ENCODE results near the gene RPS28.

The RPS28 gene

DNA sequence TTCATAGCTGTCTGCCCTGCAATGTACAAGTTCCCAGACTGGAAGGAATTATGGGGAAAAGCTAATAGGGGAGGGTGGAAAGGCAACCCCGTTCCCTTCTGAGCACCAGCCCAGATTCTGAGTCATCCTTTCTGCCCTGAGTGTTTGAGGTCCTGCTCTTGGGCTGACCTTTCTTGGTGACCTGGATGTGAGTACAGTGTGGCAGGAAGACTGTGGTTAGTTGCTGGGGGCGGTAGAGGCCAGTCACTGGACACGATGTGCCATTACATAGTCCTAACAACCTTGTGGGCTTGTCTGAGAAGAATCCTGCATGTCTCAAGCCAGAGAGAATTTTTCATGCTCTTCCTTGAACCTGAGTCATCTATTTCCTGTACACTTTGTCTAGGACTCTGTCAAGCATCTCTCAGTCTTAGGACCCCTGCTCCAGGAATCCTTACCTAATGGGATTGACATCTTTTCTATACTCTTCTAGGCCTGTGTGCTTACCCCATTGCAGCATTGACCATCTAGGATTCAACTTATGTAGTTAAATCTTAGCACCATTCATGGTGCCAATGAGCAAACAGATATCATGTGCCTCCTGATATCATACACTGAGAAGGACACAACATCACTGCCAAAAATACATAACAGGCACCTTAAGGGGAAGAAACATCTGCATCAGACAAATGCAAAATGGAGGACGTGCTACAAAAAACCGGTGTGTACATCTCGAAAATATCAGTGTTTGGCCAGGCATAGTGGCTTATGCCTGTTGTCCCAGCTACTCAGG is 34.5 kb downstream of the RPS28 start:
- DNase-seq (ENCODE audit: low read depth) = peak; percentile 40
- H3K4me3 ChIP-seq (ENCODE audit: low read length) = no peak overlapping the region
- TF ChIP-seq, protein P1, sequence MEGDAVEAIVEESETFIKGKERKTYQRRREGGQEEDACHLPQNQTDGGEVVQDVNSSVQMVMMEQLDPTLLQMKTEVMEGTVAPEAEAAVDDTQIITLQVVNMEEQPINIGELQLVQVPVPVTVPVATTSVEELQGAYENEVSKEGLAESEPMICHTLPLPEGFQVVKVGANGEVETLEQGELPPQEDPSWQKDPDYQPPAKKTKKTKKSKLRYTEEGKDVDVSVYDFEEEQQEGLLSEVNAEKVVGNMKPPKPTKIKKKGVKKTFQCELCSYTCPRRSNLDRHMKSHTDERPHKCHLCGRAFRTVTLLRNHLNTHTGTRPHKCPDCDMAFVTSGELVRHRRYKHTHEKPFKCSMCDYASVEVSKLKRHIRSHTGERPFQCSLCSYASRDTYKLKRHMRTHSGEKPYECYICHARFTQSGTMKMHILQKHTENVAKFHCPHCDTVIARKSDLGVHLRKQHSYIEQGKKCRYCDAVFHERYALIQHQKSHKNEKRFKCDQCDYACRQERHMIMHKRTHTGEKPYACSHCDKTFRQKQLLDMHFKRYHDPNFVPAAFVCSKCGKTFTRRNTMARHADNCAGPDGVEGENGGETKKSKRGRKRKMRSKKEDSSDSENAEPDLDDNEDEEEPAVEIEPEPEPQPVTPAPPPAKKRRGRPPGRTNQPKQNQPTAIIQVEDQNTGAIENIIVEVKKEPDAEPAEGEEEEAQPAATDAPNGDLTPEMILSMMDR (conservative IDR thresholded peaks at IDR 0.05; ENCODE audit: low read depth, low read length) = no peak

DNA sequence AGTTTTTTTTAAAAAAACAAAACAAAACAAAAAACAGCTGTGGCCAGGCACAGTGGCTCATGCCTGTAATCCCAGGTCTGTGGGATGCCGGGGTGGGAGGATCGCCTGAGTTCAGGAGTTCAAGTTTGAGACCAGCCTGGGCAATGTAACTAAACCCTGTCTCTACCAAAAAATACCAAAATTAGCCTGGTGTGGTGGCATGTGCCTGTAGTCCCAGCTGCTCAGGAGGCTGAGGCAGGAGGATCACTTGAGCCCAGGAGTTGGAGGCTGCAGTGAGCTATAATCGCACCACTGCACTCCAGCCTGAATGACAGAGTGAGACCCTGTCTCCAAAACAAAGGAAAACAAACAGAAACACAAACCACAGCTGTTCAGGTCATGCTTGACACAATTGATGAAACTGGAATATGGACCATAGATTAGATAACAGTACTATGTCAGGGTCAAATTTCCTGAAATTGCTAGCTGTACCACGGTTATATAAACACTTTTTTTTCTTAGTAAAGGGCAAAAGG is 35.8 kb downstream of the RPS28 start:
- no peak for DNase-seq (ENCODE audit: low read depth)
- TF ChIP-seq, protein P1 (conservative IDR thresholded peaks at IDR 0.05; ENCODE audit: low read depth, low read length) = no peak
- no peak overlapping the region for H3K4me3 ChIP-seq (ENCODE audit: low read length)

DNA sequence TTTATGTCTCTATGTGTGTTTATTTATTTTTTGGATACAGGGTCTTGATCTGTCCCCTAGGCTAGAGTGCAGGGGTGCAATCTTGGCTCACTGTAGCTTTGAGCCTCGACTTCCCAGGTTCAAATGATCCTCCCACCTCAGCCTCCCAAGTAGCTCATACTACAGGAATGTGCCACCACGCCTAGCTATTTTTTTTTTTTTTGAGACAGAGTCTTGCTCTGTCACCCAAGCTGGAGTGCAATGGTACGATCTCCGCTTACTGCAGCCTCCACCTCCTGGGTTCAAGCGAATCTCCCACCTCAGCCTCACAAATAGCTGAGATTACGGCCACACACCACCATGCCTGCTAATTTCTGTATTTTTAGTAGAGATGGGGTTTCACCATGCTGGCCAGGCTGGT is 37.7 kb downstream of the RPS28 start:
- TF ChIP-seq, protein P1 (conservative IDR thresholded peaks at IDR 0.05; ENCODE audit: low read depth, low read length) = no peak
- no peak overlapping the region for H3K4me3 ChIP-seq (ENCODE audit: low read length)
- no peak for DNase-seq (ENCODE audit: low read depth)

DNA sequence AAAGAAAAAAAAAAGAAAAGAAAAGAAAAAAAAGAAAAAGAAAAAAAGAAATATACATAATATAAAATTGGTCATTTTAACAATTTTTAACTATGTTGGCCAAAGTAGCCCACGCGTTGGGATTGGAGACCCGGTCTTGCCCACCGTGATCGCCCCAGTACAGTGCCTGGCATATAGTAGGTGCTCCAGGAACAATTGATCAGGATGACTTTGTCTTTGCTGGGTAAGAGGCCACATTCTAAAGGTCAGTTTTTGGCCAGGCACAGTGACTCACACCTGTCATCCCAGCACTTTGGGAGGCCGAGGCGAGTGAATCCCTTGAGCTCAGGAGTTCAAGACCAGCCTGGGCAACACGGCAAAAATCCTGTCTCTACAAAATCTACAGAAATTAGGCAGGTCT is 38.9 kb downstream of the RPS28 start:
- TF ChIP-seq, protein P1 (conservative IDR thresholded peaks at IDR 0.05; ENCODE audit: low read depth, low read length) = no peak
- no peak overlapping the region for H3K4me3 ChIP-seq (ENCODE audit: low read length)
- DNase-seq (ENCODE audit: low read depth) = no peak

DNA sequence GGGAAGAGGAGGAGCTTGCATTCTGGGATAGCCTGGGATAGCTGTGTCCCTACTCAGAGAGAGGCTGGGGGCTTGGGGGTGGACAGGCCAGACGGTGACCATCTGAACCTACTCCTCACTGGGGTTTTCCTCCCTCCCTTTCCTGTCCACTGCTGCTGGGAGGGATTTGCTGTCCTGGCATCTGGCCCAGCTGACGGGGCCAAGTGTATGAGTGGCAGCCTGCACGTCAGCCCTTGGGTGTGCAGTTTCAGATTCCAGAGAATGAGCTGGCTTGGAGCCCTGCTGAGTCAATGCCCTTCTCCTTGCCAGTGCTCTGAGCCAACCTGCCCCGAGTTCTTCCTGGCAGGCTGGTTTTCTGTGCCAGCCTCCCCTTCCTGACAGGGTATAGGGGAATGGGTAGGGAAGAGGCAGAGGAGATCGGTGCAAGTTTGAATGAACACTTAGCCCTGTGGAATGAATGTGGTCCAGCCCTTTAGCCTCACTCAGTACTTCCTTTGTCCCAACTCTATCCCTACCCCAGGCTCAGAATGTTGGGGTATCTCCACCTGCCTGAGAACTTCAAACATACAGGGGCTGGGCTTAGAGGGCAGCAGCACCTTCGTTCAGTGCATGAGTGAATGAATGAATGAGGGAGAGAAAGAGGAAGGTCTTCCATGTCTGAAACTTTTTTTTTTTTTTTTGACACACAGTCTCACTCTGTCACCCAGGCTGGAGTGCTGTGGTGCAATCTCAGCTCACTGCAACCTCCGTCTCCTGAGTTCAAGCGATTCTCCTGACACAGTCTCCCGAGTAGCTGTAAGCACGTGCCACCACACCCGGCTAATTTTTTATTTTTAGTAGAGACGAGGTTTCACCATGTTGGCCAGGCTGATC is 40.9 kb downstream of the RPS28 start:
- peak; percentile 98 for DNase-seq (ENCODE audit: low read depth)
- TF ChIP-seq, protein P1 (conservative IDR thresholded peaks at IDR 0.05; ENCODE audit: low read depth, low read length) = no peak
- H3K4me3 ChIP-seq (ENCODE audit: low read length) = no peak overlapping the region

DNA sequence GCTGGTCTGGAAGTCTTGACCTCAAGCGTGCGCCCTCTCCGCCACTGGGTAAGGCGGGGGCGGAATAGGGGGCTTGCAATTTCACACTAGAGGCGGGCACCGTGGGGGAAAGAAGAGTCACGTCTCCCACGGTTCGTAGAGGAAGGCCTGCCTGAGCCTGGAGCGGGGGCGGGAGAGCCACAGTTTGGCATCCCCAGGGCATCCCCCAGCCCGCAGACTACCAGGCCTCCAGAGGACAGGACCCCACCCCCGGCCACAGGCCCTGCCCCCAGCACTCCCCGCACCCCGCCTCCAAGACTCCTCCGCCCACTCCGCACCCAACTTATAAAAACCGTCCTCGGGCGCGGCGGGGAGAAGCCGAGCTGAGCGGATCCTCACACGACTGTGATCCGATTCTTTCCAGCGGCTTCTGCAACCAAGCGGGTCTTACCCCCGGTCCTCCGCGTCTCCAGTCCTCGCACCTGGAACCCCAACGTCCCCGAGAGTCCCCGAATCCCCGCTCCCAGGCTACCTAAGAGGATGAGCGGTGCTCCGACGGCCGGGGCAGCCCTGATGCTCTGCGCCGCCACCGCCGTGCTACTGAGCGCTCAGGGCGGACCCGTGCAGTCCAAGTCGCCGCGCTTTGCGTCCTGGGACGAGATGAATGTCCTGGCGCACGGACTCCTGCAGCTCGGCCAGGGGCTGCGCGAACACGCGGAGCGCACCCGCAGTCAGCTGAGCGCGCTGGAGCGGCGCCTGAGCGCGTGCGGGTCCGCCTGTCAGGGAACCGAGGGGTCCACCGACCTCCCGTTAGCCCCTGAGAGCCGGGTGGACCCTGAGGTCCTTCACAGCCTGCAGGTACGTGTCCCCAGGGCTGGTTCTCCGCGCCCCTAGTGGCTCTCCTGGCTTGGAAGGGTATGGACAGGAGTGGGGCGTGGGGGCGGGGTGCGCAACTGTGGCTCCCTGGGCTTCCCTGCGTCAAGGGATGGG is 42.8 kb downstream of the RPS28 start, which contains the start of gene ANGPTL4:
ANGPTL4 (plus strand) TSS at position 353 of the 969 bp plus-strand sequence; CDS start at position 520, 167 bp downstream.
- no peak for DNase-seq (ENCODE audit: low read depth)
- peak within 1 kb of the TSS; percentile 51 for H3K4me3 ChIP-seq (ENCODE audit: low read length)
- TF ChIP-seq, protein P1 (conservative IDR thresholded peaks at IDR 0.05; ENCODE audit: low read depth, low read length) = peak; percentile 19
